A549 treated with CpdA at 1 μM for 4 hours (cell line): ENCODE data around the gene SSBP2. TPM values are rescaled to one million over a fixed set of nuclear protein-coding genes. Genes with fewer than 3 reads are reported as not detected.

Experiments used
- total RNA-seq: library from RNA; stranded (reverse); fragments of 200-300 nt; extraction: Qiagen RNA extraction; gene quantifications from 5 replicates; pipeline ENCODE4 v1.2.3, GENCODE V29; 2022; ENCODE audit warnings: low read depth

The SSBP2 gene
- 6.5 to 9.0 TPM (median 8.4 TPM) in 5 replicates for total RNA-seq

GRCh38 chr5:81751009-81751835 lies at the start of gene SSBP2:
Gene SSBP2 (minus strand): TSS chr5:81751097. CDS start chr5:81751042, 55 bp downstream.

GRCh38 chr5:81393783-81394718 lies 356.8 kb downstream of the SSBP2 start, which contains the start of gene ACOT12:
Gene ACOT12 (minus strand): TSS chr5:81394134. CDS start chr5:81394114, 20 bp downstream.

Other genes starting within 250 kb of the SSBP2 start
- gene ATG10, start 220.9 kb upstream of the SSBP2 start, total RNA-seq: 7.1 to 11.8 TPM (median 8.3 TPM) in 5 replicates